COLO829 (cell line): ENCODE results near the gene AIF1.

Experiments
- DNase-seq: peaks from one replicate; pipeline ENCODE4 v3.0.0; 2012; ENCODE audit warnings: low spot score

The AIF1 gene

GRCh38 chr6:31663961-31664789 is 49.1 kb downstream of the AIF1 start:
- peak; percentile 78 for DNase-seq

GRCh38 chr6:31664790-31665500 is 49.9 kb downstream of the AIF1 start, which contains the start of gene GPANK1:
TSS of gene GPANK1 (minus strand) at chr6:31664997. CDS start at chr6:31664478, 519 bp downstream.
- peak; percentile 94 for DNase-seq

- peak; percentile 99 for DNase-seq
Measured at GRCh38 chr6:31665501-31666336, 50.7 kb downstream of the AIF1 start, which contains the start of gene CSNK2B. TSS of gene CSNK2B (plus strand) at chr6:31666080. CDS start at chr6:31666832, 752 bp downstream.

GRCh38 chr6:31666337-31666965 is 51.4 kb downstream of the AIF1 start:
- no peak for DNase-seq
